GM21825 (cell line): ENCODE measurements around the gene TMCO2.
A peak's percentile ranks its signal among the peaks of the same experiment; 100 is the strongest.

Experiments
- ATAC-seq: cut with Tn5 transposase; IDR thresholded peaks from one replicate; pipeline ENCODE4 v1.9.1; 2021; ENCODE audit warnings: mild to moderate bottlenecking, moderate library complexity; ENCODE audit not compliant: unreplicated experiment

Gene TMCO2

DNA sequence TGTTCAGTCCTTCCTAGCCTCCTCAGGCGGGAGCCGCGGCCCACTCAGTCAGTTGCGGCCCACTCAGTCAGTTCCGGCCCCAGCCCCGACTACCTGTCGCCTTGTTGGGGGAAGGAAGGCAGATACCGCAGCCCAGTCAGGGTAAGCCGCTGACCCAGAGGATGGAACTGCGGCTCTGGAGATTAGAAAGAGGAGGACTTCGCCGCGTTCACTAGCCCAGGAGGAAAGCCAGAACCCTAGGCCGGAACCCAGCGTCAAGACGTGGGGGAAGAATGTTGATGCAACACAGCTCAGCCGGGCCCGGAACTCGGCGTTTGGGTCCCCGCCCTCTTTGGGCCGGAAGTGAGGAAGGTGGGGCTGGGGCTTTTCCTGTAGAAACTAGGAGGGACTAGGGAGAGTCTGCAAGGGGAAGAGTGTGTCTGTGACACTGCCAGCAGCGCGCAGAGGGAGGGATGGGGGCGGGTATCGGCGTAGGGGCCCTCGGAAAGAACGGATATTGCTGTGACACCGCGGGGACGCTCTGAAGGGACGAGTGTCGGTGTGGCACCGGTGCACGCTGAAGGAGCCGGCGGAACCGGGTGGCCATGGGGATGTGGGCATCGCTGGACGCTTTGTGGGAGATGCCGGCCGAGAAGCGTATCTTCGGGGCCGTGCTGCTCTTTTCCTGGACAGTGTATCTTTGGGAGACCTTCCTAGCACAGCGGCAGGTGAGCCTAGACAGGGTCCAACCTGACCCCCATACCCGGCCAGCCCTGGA lies 10.1 kb downstream of the TMCO2 start, which contains the start of gene ZMPSTE24:
Gene ZMPSTE24, plus strand, starts transcription at position 549 of the 757 bp plus-strand sequence. Its CDS starts 36 bp downstream, at position 585.
- ATAC-seq = peak; percentile 89

DNA sequence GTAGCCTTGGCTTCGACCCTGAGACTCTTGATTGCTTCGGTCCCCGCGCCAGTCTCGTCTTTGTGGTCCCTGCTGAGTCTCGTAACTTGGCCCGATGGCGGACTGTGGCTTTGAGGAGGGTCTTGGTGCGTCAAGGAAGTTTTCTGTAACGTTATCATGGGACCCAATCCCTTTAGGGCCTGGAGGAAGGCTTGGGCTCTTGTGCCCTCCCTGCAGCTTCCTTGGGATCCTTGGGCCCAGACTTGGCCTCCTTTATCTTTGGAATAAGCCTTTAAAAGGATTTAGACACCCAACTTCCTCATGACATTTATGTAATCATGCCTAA lies 10.7 kb downstream of the TMCO2 start:
- no peak for ATAC-seq

DNA sequence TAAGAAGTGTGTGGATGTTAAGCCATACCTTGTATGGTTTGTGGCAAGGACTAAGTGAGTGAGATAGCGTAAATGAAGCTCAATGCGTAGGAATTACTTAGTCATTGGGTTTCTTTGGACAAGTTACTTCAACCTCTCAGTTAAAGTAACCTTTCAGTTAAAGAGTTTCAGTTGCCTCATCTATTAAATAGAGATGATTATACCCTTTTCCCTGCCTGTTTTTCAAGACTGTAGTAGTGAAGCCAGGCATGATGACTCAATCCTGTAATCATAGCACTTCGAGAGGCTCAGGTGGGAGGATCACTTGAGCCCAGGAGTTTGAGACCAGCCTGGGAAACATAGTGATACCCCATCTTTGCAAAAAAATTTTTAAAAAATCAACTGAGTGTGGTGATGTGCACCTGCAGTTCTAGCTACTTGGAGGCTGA lies 16.6 kb downstream of the TMCO2 start:
- no peak for ATAC-seq

DNA sequence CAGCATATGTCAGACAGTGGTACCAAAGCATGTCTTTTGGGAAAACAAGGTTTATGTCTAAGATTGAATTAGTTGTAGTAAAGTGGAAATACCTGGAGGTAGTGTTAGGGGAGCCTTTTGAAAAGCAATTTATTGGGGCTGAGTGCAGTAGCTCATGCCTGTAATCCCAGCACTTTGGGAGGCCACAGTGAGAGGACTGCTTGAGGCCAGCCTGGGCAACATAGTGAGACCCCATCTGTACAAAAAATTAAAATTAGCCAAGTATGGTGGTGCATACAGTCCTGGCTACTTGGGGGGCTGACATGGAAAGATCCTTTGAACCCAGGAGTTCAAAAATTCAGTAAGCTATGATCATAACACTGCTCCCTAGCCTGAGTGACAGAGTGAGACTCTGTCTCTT lies 17.6 kb downstream of the TMCO2 start:
- ATAC-seq = no peak

GRCh38 chr1:40265919-40266318 lies 18.2 kb downstream of the TMCO2 start:
- no peak for ATAC-seq

DNA sequence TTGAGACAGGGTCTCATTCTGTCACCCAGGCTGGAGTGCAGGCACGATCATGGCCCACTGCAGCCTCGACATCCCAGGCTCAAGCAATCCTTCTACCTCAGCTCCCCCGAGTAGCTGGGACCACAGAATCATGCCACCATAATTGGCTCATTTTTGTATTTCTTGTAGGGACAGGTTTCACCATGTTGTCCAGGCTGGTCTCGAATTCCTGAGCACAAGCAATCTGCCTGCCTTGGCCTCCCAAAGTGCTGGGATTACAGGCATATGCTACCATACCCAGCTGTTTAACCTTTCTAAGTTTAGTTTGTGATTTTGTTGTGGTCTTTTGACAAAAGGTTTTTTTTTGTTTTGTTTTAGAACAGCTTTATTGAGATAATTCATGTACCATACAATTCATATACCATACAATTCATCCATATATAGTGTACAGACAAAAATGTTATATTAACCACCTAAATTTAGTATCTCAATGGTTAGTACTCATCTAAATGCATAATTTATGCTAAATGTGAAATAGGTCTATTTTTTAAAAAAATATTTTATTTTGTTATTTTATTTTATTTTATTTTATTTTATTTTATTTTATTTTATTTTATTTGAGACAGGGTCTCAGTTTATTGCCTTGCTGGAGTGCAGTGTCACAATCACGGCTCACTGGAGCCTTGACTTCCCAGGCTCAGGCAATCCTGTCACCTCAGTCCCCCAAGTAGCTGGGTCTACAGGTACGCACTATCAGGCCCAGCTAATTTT lies 19.2 kb downstream of the TMCO2 start:
- ATAC-seq = no peak

DNA sequence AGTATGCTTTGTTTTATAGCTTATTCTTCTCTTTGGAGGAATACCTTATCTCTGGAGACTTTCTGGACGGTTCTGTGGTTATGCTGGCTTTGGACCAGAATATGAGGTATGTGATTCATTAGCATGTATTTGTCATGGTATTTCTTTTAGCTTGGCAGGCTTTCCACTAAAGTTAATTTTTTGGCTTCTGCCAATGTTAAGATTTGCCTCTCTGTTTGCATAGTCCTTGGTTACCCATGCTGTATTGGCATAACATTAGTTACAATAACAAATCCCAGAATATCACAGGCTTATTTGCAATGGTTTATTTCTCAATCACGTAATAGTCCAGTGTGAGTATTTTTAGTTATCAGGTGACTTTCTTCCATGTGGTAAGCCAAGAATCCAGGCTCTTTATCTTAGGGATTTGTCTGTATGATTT lies 20.0 kb downstream of the TMCO2 start:
- no peak for ATAC-seq

DNA sequence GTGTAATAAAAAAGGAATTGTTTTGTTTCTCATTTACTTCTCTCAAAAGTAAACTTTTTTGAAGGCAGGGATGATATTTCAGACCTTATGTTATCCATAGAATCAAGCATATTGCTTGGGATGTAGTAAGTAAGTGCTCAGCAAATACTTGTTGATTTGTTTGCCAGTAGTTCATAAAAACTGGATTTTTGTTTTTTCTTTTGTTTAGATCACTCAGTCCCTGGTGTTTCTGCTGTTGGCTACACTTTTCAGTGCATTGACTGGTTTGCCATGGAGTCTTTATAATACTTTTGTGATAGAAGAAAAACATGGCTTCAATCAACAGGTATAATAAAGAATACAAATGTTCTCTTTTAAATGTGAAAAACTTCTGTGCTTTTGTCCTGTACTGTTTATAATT lies 20.5 kb downstream of the TMCO2 start:
- no peak for ATAC-seq

GRCh38 chr1:40270152-40270834 lies 22.6 kb downstream of the TMCO2 start:
- no peak for ATAC-seq

- no peak for ATAC-seq
Measured at GRCh38 chr1:40272653-40273213, 25.0 kb downstream of the TMCO2 start.

DNA sequence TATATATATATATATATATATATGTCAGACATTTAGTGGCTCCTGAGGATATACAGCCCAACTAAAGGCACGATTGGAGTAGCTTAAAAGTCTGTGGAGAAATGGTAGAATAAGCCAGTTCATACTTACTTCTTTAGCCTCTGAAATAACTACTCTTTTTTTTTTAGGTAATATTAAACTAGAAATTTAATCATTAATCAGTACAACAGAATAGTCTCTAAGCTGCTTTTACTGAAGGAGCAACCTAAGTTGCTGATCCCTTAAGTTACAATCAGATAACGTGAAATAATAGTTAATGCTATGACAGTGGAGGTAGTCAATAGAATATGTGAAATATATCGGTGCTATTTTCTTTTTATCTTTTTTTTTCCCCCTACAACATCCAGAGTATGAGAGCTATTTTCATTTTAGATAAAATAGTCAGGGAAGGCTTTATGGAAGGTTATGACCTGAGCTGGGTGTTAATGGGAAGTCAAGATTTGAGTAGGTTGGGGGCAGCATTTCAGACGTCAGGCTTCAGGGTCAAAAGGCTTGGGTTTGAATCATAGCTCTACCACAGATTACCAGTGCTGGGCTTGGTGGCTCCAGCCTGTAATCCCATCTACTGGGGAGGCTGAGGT lies 25.9 kb downstream of the TMCO2 start:
- no peak for ATAC-seq

DNA sequence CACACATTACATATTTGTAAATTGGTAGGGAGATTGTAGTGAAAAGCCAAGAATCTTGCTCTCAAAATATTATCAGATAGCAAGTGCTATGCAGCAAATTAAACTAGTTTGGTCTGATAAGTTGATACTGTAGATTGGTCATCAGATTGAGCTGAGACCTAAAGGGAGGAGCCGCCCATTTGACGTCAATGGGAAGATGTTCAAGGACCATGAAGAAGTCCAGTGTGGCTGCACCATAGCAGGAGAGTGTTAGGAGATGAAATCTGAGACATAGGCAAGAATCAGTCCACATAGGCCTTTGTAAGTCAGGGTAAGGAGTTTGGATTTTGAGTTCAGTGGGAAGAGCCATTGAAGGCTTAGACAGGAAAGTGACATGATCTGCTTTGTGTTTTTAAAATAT lies 26.6 kb downstream of the TMCO2 start:
- no peak for ATAC-seq

- no peak for ATAC-seq
Measured at GRCh38 chr1:40276122-40276521, 28.4 kb downstream of the TMCO2 start.

DNA sequence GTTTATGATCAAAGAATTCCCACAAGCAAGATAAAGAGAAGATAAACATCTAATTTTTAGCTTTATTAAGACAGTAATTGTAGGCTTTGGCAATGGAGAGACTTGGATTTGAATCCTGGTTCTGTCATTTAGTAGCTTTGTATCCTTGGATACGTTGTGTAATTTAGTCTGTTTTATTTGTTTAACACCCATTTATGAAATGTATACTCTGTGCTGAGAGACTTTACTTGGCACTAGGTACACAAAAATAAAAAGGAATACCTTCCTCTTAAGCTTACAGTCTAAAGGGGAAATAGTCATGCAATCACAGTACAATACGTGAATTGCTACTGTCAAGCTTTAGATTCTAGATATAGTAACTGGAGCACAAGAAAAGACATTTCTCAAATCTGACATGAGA lies 34.1 kb downstream of the TMCO2 start:
- ATAC-seq = no peak

DNA sequence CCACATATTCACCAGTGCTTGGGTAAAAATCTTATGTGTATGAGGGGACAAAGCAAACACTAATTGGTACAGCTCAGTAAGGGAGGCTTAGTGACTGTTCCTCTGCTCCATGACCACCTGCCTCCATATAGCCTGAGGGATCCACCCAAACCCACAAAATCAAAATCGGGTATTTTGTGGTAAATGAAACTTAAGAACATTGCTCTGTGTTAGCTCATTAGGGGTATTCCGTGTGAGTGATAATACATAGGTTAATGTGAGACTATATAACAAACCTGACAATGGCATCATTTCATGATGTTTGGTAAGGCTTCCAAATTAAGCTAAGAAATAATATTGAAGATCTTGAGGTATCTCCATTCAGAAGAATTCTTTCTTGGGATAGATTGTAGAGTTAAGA lies 43.6 kb downstream of the TMCO2 start:
- no peak for ATAC-seq

DNA sequence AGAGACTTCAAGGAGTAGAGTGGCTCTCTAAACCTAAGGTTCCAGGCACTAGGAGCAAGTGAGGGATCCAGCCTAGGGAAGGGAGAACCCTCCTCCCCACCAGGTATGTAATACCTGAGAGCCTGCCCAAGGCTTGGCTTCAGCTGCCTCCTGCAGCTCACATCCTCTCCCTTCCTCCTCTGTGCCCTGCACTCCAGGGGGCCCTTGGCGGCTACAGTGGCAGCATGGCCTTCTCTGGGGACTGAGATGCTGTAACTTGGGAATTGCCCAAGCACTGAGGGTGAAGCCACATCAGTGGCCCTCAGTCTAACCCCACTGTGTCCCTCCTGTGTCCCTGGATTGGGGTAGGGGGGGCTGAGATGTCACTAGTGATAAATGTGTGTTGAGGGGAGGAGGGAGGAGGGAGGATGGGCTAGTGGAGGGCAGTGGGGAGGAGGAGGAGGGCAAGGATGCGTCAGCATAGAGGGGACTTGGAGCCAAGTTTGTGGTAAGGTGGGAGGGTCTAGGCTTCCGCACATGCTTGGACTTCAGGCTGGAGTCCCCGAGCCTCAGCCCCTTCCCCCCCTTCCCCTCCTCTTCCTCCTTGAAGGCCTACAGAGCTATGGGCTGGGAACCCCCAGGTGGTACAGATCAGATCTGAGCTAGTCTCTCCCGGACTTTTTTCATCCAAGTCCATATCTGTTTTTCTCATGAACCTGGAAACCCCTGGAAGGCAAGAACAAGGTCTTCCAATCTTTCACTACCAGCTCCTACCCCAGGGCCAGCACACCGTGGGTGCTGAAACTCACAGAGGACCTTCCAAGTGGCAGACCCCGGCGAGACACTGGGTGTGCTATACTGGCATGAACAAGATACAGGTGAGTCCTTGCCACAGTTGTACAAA lies 51.9 kb downstream of the TMCO2 start:
- ATAC-seq = no peak

DNA sequence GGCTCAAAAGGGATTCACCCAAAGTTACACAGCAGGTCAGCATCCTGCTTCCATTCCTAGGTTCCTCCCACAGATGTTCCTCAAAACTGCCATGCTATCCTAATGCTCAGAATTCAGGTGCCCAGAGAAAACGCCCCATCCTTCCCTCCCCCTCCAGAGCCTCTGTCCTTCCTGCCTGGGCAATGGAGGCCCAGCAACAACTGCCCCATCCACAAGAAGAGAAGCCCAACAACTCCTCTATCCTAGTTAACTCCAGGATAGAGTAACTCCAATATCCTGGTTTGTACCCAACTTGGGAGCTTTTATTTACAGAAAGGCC lies 52.5 kb downstream of the TMCO2 start:
- no peak for ATAC-seq

- no peak for ATAC-seq
Measured at GRCh38 chr1:40300651-40301050, 52.9 kb downstream of the TMCO2 start.

DNA sequence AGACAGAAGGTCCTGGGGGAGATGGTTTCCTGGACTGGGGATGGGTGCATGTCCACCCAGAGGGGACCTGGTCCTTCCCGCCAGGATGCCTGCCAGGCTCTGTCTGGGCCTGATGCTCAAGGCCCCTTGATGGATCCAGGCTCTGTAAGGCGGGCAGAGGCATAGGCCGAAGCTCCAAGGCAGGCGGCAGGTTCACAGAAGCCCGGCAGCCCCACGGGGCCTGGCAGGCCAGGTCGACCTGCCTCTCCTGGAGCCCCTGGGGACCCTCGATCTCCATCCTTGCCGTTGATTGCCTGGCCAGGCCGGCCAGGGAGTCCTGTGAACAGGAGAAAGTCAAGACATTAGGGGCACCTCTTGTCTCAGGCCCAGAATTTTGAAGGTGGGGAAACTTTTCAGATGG lies 53.3 kb downstream of the TMCO2 start:
- ATAC-seq = no peak
